ENCODE results near the gene TMEM135. TPM values are rescaled to one million over a fixed set of nuclear protein-coding genes. Genes with fewer than 3 reads are reported as not detected.
A peak's percentile ranks its signal among the peaks of the same experiment; 100 is the strongest.

TMEM135 gene
- polyA plus RNA-seq, 1 of the 3 experiments (the other 2 are of a cell fraction), result 3.0 TPM

DNA sequence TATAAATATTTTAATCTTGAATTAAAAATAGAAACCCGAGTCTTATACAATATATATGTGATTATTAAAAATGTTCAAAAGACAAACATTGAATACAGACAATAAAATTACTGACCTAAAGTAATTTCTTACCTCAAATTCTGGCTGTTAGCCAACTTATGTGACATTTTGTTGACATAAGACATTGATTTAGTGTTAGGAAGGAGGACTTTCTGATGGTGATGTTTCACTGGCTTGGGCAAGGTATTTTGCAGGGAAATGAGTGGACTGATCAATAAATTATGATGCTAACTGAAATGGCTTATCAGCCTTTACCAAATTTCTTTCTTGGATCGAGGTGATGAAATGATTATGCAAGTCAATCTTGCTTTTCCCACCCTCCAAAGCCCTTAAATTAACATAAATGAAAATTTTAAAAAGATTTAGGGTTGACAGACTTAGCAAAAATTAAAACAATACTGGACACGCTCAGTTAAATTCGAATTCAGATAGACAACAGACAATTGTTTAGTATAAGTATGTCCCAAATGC lies 49.3 kb upstream of the TMEM135 start (continued):
- no peak for TF ChIP-seq ZBTB33 (IDR thresholded peaks at IDR 0.05; ENCODE audit: borderline replicate concordance, low read depth)
- no peak for TF ChIP-seq POLR2AphosphoS5 (IDR thresholded peaks at IDR 0.05; ENCODE audit: low read depth, low read length)

DNA sequence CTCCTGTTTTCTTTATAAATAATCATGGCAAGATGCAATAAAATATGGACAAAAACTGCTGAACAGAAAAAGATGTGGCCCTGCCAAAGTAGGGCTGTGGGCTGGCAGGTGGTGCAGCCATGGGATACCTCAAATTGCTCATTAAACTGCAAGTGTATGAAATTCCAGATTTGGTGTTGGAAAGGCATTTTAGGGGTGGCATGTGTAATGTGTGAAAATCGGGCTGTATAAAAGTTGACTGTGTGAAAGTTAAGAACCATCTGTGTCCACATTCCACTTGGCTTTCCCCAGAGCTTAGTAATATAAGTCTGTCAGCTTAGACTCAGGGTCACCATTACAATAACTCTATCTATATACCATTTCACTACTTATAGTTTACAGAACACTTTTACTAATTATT lies 47.7 kb upstream of the TMEM135 start:
- H3K9ac ChIP-seq, result no peak overlapping the region
- no peak overlapping the region for H3K4me2 ChIP-seq
- H2AFZ ChIP-seq (ENCODE audit: low read depth), result no peak overlapping the region
- TF ChIP-seq CTCF (IDR thresholded peaks at IDR 0.05), result no peak
- TF ChIP-seq NRF1 (IDR thresholded peaks at IDR 0.05; ENCODE audit: low read depth, low read length), result no peak
- no peak for TF ChIP-seq TCF12 (IDR thresholded peaks at IDR 0.05)
- no peak for TF ChIP-seq TEAD4 (IDR thresholded peaks at IDR 0.05; ENCODE audit: borderline replicate concordance, insufficient read depth)
- TF ChIP-seq CHD2 (IDR thresholded peaks at IDR 0.05; ENCODE audit: low read length, partially characterized antibody), result no peak
- TF ChIP-seq EP300 (IDR thresholded peaks at IDR 0.05; ENCODE audit: borderline replicate concordance in 1 of 2, low read depth in 1 of 2, low read length in 1 of 2), result no peak
- TF ChIP-seq IRF3 (IDR thresholded peaks at IDR 0.05; ENCODE audit: low read depth, low read length), result no peak
- no peak for TF ChIP-seq JUND (IDR thresholded peaks at IDR 0.05)
- TF ChIP-seq NFIC (IDR thresholded peaks at IDR 0.05; ENCODE audit: borderline replicate concordance), result no peak
- TF ChIP-seq, protein P1, sequence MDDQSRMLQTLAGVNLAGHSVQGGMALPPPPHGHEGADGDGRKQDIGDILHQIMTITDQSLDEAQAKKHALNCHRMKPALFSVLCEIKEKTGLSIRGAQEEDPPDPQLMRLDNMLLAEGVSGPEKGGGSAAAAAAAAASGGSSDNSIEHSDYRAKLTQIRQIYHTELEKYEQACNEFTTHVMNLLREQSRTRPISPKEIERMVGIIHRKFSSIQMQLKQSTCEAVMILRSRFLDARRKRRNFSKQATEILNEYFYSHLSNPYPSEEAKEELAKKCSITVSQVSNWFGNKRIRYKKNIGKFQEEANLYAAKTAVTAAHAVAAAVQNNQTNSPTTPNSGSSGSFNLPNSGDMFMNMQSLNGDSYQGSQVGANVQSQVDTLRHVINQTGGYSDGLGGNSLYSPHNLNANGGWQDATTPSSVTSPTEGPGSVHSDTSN (IDR thresholded peaks at IDR 0.05), result no peak
- TF ChIP-seq MXI1 (IDR thresholded peaks at IDR 0.05; ENCODE audit: low read depth, low read length), result no peak
- DNase-seq, result no peak
- H3K9me3 ChIP-seq, result no peaks in the 10 kb centered on the region
- H3K36me3 ChIP-seq (replicated peaks in 1 of 2; ENCODE audit: control insufficient read depth in 1 of 2, insufficient read depth in 2 of 2, low read length in 1 of 2), result no peaks in the 10 kb centered on the region
- peaks cover 10% of the 10 kb centered on the region for H3F3A ChIP-seq (replicated peaks; ENCODE audit: insufficient read depth)
- no peaks in the 10 kb centered on the region for H4K20me1 ChIP-seq (ENCODE audit: insufficient read depth)
- H3K4me3 ChIP-seq (ENCODE audit: low read depth in 2 of 2, low read length in 1 of 2), result no peak overlapping the region
- H3K27ac ChIP-seq (ENCODE audit: low read depth in 2 of 2, low read length in 1 of 2), result peak overlapping the region in 1 of 2 experiments; percentile 33; a peak in 2 of 4 replicates
- ChIA-PET CTCF (interaction anchor here (1.2 kb wide), 1 partner anchor 10 kb away, joined by 3 read pairs; no protein-coding TSS in a partner anchor), POLR2A (no interaction called here)
- no peaks in the 10 kb centered on the region for H3K9me2 ChIP-seq
- WGBS (ENCODE audit: low lambda C conversion rate), result 69% methylated on average over 1 of the region's 1 CpG
- no peaks in the 10 kb centered on the region for H3K27me3 ChIP-seq (ENCODE audit: insufficient read depth)
- H3K4me1 ChIP-seq (ENCODE audit: control insufficient read depth in 1 of 2, insufficient read depth in 2 of 2, low read depth in 1 of 2, low read length in 1 of 2), result peaks cover 0 to 44% of the 10 kb centered on the region in 2 experiments; a peak in 1 of 4 replicates
- no peaks in the 10 kb centered on the region for H3K79me2 ChIP-seq (ENCODE audit: insufficient read depth)

Measured in SK-N-SH (cell line).